ENCODE data around the gene EGFL8.
"Not testable (repeated sequence)": the region's sequence is repeated elsewhere in the genome, so short reads cannot be mapped to it uniquely, and the experiment has no call there.

The EGFL8 gene

DNA sequence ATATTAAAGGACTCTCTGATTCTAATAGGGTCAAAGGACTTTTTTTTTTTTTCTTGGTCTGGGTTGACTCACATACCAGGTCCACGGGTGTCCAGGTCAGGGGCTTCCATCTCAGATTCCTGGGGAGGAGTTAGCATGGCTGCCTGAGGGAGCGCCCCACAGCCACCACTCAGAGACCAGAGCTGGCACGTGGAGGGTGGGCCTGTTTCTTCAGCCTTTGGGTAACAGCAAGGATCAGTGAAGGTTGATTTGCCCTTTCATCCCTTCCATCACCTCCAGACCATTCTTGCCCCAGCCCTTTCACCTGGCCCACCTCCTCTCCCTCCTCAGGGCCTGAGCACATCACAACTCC is 33.9 kb downstream of the EGFL8 start:
- DNase-seq = no peak

DNA sequence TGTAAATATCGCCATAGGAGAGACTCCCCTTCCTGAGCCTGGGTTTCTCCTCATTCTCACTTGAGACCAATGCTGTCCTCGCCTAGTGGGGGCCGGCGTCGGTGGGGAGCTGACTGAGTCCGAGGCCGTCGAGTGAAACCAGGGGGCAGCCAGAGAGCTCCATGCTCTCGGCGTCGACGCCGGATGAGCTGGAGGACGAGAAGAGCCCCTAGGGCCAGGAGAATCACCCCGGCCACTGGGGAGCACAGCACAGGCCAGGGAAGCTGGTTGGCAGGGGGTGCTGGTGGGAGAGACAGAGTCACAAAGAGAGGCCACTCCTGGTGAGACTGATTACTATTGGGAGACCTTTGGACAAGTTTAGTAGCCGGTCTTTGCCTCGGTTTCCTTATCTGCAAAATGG is 34.5 kb downstream of the EGFL8 start:
- no peak for DNase-seq

DNA sequence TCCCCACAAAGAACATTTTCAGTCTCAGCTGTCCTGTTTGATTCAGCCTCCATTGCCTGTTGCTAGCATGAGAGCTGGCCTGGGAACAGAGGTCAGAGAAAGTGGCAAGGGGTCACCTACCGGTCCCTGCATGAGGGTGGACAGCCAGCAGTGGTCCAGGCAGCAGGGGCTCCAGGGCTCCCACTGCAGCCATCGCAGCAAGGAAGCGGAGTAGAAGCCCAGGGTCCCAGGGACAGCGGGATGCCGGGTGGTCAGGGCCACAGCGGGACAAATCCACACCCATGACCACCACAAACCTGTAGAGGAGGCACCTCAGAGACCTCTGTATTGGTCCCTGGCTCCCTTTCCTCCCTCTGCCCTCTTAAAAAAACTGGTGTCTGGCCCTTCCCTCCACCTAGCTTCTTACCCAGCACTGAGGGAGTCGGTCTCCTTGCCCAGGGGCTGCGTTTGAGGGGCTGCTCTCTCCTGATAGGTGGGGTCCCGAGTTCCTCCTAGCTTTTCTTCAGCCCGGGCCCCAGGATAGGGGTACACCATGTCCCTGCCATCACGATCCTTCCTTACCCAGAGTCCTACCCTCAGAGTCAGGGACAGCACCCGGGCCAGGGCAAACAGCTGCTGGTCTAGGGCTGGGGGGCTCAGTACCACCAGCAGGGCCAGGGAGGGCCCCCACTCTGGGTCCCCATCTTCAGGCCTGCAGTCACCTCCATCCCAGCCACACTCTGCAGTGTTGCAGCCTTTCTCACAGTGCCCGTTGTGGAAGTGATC is 36.5 kb downstream of the EGFL8 start:
- DNase-seq = no peak

DNA sequence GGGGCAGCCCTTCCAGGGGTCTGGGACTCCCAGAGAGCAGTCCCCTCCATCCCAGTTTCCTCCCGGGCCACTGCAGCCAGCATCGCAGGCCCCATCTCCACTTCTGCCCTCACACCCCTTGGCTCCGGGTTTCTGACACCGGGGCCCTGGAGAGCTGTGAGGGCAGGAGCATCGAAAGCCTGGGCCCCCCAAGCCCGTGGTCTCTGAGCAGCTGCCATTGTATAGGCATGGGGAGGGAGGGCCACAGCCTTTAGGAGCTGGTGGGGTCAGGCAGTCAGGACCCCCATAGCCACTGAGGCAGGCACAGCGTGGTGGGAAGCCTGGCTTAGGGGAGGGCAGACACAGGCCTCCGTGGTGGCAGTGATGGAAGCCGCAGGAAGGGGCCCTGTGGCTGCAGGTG is 37.8 kb downstream of the EGFL8 start:
- DNase-seq = no peak

DNA sequence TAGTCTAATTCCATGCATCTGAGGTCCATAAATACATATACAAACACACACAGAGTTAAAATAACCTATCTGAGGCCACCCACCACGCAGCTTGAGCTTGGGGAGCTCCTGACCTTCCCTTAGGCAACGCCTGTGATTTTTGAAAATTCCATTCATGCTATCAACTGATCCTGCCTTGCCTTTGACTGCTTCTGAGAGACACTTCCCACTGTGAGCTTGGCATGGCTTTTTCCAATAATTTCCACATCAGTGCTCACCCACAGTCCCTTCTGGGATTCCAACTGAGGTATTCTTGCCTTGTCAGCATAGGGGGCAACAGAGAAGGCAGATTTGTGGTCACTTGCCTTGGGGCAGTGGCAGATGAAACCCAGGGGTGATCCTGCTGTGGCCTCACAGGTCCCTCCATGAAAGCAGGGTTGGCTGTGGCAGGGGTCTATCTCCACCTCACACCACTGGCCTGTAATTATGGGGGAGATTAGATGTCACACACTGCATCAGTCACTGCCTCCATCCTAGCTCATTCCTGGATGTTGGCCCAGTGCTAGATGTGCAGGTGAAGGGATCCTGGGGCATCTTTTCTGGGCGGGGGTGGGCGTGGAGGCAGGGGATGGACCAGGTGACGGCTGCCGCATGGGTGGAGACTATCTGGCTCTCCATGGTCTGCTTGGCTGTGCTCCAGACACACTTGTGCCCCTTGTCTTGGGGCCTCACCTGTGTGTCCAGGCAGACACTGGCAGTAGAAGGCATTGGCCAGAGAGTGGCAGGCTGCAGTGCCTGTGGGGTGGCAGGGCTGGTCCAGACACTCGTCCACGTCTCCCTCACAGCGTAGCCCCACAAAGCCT is 39.3 kb downstream of the EGFL8 start:
- no peak for DNase-seq

- DNase-seq = no peak
These were observed 39.9 kb downstream of the EGFL8 start for GRCh38 chr6:32204268-32204715.

DNA sequence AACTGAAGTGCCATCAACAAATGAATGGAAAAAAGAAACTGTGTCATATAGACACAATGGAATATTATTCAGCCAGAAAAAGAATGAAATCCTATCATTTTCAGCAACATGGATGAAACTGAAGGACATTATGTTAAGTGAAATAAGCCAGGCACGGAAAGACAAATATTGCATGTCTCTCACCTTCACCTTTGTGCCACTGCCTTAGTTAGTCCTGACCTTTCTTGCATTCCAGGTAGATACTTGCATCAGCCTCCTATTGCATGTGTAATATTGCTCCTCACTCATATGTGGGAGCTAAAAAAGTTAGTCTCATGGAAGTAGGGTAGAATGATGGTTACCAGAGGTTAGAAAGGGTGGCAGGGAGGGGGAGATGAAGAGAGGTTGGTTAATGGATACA is 44.6 kb downstream of the EGFL8 start:
- DNase-seq = no peak

DNA sequence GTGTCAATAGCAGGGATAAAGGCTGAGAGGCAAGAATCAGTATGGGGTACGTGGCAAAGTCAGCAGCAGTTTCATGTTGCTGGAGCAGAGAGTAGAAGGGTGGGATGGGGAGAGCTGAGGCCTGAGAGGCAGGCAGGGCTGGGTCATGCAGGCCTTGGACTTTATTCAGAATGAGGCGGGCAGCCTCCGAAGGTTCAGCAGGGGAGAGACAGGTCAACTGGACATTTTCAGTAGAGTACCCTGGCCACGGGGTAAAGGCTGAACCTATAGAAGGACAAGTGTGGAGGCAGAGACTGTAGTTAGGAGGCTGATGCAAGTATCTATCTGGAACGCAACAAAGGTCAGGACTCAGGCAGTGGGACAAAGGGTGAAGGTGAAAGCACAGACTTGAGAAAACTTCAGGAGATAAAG is 45.8 kb downstream of the EGFL8 start:
- DNase-seq = no peak

- DNase-seq = not testable (repeated sequence)
These were observed 47.0 kb downstream of the EGFL8 start for GRCh38 chr6:32211432-32211831.

DNA sequence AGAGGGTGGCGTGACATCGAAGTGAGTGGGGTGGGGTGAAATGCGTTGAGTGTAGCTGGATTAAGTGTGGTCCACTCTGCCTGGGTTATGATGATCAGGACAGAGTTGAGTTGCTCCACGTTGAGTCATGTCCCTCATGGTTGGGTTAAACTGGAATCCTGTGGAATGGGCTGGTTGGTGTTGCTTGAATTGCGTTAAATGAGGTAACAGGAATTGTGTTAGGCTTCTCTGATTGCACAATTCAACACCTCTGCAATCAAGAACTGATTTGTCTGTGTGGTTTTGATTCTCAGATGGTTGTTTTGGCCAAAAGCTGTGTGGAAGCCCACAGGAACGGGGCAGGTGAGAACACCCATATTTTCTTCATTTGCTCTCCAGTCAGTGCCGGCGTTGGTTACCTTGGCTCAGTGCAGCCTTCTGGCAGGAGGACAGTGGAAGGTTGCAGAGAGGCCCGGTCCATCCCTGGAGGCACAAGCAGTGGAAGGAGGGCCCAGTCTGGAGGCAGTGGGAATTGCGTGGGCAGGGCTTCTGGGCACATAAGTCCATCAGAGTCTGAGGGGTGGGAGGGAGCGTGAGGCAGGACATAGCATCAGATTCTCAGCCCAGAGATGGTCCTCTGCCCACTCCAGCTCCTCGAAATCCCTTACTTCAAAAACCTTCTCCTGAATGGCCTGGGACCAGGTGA is 47.8 kb downstream of the EGFL8 start:
- DNase-seq = no peak

DNA sequence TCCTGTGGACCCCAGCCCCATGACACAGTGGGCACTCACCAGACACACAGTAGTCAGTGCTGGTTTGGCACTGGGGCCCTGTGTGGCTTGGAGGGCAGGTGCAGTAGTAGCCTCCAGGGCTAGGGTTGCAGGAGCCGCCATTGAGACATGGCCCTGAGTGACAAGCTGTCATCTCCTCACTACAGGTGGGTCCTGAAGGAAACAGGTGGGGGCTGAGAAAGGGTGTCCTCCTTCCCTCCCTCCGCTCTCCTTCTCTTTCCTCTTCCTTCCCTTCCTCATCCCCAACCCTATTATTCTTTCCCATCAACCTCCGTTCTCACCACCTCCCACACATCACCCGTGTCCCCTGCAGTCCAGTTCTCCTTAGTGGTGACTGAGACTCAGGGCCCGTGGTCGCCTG is 49.3 kb downstream of the EGFL8 start:
- no peak for DNase-seq

DNA sequence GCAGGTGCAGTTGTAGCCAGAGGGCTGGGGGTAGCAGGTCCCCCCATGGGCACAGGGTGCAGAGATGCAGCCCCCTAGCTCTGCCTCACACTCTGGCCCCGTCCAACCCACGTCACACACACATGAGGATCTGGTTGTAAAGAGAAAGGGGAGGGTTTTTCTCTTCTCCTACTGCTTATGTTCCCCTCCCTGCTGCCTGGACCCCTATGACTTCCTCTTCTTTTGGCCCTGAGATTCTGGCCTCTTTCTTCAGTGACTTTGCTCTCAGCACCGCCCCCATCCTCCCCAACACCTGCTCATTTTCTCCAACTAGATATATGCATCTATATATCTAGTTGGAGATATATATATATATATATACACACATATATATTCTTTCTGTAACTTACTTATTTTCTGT is 49.7 kb downstream of the EGFL8 start:
- DNase-seq = no peak

GRCh38 chr6:32215617-32216016 is 51.2 kb downstream of the EGFL8 start:
- no peak for DNase-seq

- no peak for DNase-seq
These were observed 51.9 kb downstream of the EGFL8 start for GRCh38 chr6:32216285-32216684.

DNA sequence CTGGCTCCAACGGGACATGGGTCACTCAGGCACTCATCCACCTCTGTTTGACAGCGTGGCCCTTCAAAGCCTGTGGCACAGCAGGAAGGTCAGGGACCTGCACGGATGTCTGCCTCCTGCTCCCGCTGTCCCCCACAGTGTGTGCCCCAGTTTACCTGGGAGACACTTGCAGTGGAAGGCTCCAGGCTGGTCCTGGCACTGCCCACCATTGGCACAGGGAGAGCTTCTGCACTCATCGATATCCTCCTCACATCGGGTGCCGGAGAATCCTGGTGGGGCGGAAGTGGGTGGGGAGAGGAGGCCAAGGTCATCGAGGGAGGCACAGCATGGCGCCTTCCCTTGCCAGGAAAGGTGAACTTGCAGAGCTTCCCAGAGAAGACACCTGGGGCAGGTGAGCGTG is 52.6 kb downstream of the EGFL8 start:
- no peak for DNase-seq
